ENCODE data around the gene GOLT1A. TPM values are rescaled to one million over a fixed set of nuclear protein-coding genes. Genes with fewer than 3 reads are reported as not detected.

The GOLT1A gene
- total RNA-seq, 1 donor: not detected

- no peak overlapping the region for H3K4me3 ChIP-seq (ENCODE audit: insufficient read depth, low read length)
- H3K4me1 ChIP-seq (ENCODE audit: insufficient read depth, low read length): peaks cover 13% of the 10 kb centered on the region
- no peak for DNase-seq (ENCODE audit: insufficient read length, low spot score, missing footprints)
- no peak overlapping the region for H3K27ac ChIP-seq (ENCODE audit: low read depth, low read length)
- no peak overlapping the region for H2AFZ ChIP-seq (ENCODE audit: low read length)
- H3K4me2 ChIP-seq (ENCODE audit: insufficient read depth, low read length): no peak overlapping the region
- TF ChIP-seq CTCF (IDR thresholded peaks at IDR 0.05; ENCODE audit: extremely low read depth, low read depth, low read length): no peak
- peaks cover 3% of the 10 kb centered on the region for H3K27me3 ChIP-seq (ENCODE audit: insufficient read depth, low read length)
- H4K20me1 ChIP-seq (ENCODE audit: insufficient read depth, low read length): no peaks in the 10 kb centered on the region
- H3K79me2 ChIP-seq (ENCODE audit: insufficient read depth, low read length): no peaks in the 10 kb centered on the region
- H3K36me3 ChIP-seq (ENCODE audit: insufficient read depth, low read length): no peaks in the 10 kb centered on the region
- H3K9me3 ChIP-seq (ENCODE audit: low read depth, low read length): peaks cover 5% of the 10 kb centered on the region
Measured at GRCh38 chr1:204171751-204172178, 42.0 kb downstream of the GOLT1A start.

GRCh38 chr1:204170494-204171155 is 43.2 kb downstream of the GOLT1A start:
- DNase-seq (ENCODE audit: insufficient read length, low spot score, missing footprints): no peak
- Histone ChIP-seq H3K27me3 (ENCODE audit: insufficient read depth, low read length) (peaks cover under 1% of the 10 kb centered on the region), H3K27ac (ENCODE audit: low read depth, low read length) (no peak overlapping the region), H3K9me3 (ENCODE audit: low read depth, low read length) (peaks cover 5% of the 10 kb centered on the region), H3K36me3 (ENCODE audit: insufficient read depth, low read length) (no peaks in the 10 kb centered on the region), H2AFZ (ENCODE audit: low read length) (no peak overlapping the region), H4K20me1 (ENCODE audit: insufficient read depth, low read length) (no peaks in the 10 kb centered on the region), H3K79me2 (ENCODE audit: insufficient read depth, low read length) (no peaks in the 10 kb centered on the region), H3K4me2 (ENCODE audit: insufficient read depth, low read length) (no peak overlapping the region), H3K4me1 (ENCODE audit: insufficient read depth, low read length) (peaks cover 13% of the 10 kb centered on the region), H3K4me3 (ENCODE audit: insufficient read depth, low read length) (no peak overlapping the region)
- no peak for TF ChIP-seq CTCF (IDR thresholded peaks at IDR 0.05; ENCODE audit: extremely low read depth, low read depth, low read length)

- Histone ChIP-seq H3K4me2 (ENCODE audit: insufficient read depth, low read length) (no peak overlapping the region), H3K4me3 (ENCODE audit: insufficient read depth, low read length) (no peak overlapping the region), H2AFZ (ENCODE audit: low read length) (no peak overlapping the region), H3K27ac (ENCODE audit: low read depth, low read length) (no peak overlapping the region), H3K79me2 (ENCODE audit: insufficient read depth, low read length) (no peaks in the 10 kb centered on the region), H4K20me1 (ENCODE audit: insufficient read depth, low read length) (no peaks in the 10 kb centered on the region), H3K9me3 (ENCODE audit: low read depth, low read length) (peaks cover 5% of the 10 kb centered on the region), H3K27me3 (ENCODE audit: insufficient read depth, low read length) (no peaks in the 10 kb centered on the region), H3K36me3 (ENCODE audit: insufficient read depth, low read length) (no peaks in the 10 kb centered on the region), H3K4me1 (ENCODE audit: insufficient read depth, low read length) (peaks cover 13% of the 10 kb centered on the region)
- no peak for DNase-seq (ENCODE audit: insufficient read length, low spot score, missing footprints)
- no peak for TF ChIP-seq CTCF (IDR thresholded peaks at IDR 0.05; ENCODE audit: extremely low read depth, low read depth, low read length)
Measured at GRCh38 chr1:204169858-204170257, 43.9 kb downstream of the GOLT1A start.

- Histone ChIP-seq H3K27ac (ENCODE audit: low read depth, low read length) (no peak overlapping the region), H2AFZ (ENCODE audit: low read length) (no peak overlapping the region), H3K79me2 (ENCODE audit: insufficient read depth, low read length) (no peaks in the 10 kb centered on the region), H3K4me3 (ENCODE audit: insufficient read depth, low read length) (no peak overlapping the region), H3K4me1 (ENCODE audit: insufficient read depth, low read length) (peaks cover 13% of the 10 kb centered on the region), H3K27me3 (ENCODE audit: insufficient read depth, low read length) (no peaks in the 10 kb centered on the region), H4K20me1 (ENCODE audit: insufficient read depth, low read length) (no peaks in the 10 kb centered on the region), H3K9me3 (ENCODE audit: low read depth, low read length) (peaks cover 5% of the 10 kb centered on the region), H3K36me3 (ENCODE audit: insufficient read depth, low read length) (no peaks in the 10 kb centered on the region), H3K4me2 (ENCODE audit: insufficient read depth, low read length) (no peak overlapping the region)
- no peak for TF ChIP-seq CTCF (IDR thresholded peaks at IDR 0.05; ENCODE audit: extremely low read depth, low read depth, low read length)
- no peak for DNase-seq (ENCODE audit: insufficient read length, low spot score, missing footprints)
Measured at GRCh38 chr1:204167730-204168129, 46.1 kb downstream of the GOLT1A start.

All from osteoblast (primary cell).